GM19328 (cell line): ENCODE data around the gene MYO1A.

Experiments
- ATAC-seq: cut with Tn5 transposase; IDR thresholded peaks from one replicate; pipeline ENCODE4 v1.9.1; 2021; ENCODE audit warnings: mild to moderate bottlenecking, moderate library complexity; ENCODE audit not compliant: unreplicated experiment

MYO1A gene

DNA sequence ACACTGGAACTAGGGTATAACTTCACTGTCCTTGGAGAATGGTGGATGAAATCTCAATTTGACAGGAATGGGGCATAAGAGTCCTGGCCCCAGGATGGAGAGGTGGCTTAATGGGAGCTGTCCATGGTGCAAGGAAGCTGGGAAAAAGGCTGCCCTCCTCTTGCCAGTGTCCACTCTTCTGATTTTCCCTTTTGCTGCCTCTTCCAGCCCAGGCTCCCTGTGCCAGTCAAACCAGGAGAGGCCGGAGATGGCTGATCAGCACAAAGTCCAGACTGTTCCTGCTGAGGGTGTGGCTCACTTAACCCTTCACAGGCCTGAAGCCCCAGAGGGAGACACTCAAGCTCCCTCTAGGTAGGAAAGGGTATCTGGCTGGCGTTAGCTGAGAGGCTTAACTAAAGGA is at the start of gene MYO1A:
TSS of gene MYO1A (minus strand) at position 240 of the 400 bp plus-strand sequence. CDS start 1,806 bp downstream, outside the sequence.
- ATAC-seq = no peak

DNA sequence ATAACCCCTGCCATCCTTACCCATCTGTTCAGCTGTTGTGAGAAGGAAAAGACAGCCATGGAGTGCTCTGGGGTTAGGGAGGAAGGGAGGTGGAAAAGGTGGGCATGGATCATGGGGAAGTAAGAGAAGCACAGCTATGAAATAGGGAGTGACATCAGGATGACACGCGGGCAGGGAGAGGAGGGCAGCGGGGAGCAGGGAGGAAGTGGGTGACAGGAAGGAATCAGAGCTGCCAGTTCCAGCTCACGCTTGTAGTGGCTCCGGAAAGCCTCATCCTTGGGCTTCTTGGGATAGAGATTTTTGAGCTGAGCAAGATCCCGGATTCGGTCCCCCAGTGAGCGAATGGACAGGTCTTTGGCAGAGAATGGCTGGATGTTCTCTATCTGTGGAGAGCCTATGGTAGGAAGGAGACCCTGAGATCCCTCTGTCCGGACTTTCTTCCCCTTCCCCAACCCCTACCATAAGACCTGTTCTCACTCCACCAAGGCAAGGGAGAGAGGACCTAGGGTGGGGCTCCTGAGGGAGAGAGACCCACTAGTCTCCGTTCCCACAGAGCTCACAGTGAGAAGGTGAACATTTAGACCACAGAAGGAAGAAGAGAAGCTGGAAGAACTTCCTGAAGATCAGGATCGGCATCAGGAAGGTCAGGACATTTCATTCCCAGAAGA is 49.3 kb upstream of the MYO1A start:
- no peak for ATAC-seq

DNA sequence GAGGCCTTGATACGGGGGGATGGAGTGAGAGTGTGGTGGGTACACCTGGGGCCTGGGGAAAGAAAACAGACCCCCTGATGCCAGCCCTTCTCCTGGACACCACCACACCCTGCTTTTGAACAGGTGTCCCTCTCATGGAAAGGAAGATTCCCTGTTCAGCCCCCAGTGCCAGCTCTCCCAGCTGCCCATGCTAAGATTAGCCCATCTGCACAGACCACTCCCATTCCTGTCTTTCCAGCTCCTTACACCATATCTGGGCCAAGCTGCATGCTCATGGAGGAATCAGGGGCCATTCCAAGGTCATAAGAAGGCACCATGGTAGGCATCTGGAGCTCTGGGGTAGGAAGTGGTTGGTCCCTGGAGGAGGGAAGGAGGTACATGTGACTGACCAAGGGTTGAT is 48.6 kb upstream of the MYO1A start:
- ATAC-seq = no peak

DNA sequence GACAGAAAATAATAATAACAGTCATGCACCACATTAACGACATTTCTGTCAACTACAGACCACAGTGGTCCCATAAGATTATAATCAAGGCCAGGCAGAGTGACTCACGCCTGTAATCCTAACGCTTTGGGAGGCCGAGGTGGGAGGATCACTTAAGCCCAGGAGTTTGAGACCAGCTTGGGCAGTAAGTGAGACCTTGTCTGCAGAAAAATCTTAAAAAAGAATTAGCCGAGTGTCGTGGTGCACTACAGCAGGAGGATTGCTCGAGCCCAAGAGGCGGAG is 47.6 kb upstream of the MYO1A start:
- no peak for ATAC-seq

DNA sequence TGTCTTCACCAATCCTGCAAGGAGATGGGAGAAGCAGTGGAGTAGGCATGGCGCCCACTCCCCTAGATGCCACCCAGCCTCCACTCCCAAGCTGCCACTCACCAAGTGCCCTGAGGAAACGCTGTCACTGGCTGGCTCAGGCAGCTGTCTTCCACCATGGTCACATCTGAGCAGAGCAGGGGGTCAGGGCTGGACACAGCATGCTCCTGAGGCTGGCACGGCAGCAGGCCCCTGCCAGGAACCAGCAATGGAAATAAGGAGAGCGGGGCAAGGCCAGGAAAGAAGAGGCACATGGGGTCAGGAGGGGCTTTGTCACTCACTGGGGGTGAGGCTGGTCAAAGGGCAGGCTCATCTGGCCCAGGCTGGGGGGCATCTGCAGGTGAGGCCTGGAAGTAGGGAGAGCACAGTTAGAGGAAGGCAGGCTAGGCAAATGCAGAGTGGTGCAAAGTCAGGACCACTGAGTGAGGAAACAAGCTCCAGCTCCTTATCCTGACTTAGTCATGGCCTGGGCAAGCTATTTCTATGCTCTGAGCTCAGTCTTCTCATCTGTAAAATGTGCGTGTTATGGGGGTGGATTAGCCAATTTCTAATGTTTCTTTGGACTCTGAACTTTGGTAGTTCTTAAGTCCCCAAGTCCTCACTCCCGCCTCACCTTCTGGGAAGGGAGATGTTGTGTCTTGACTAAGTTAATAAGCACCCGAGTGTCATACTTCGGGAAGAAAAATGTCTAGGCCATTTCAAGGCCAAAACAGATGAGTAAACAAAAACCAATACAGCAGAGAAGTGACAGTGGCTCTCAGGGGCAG is 47.0 kb upstream of the MYO1A start:
- ATAC-seq = no peak

DNA sequence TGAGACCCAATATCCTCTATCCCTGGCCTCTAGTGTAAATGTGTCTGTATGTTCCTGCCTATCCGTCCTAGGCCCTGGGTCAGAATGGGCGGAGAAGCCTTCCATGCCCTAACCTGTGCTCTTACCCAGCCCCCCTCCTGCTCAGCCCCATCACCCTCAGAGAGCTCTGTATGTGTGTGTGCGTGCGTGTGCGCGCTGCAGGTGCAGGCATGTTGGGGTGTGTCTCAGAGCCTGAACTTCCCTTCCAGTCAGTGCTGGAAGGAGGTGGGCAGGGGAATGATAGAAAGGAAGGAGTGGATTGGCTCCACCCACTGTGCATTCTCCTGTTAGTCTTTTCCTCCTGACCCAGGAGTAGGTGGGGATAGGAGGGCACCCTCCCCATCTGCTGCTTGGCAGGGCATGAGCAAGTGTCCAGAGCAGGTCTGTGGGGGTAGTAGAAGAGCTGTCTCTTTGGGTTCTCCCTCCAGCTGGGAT is 46.2 kb upstream of the MYO1A start:
- ATAC-seq = no peak

DNA sequence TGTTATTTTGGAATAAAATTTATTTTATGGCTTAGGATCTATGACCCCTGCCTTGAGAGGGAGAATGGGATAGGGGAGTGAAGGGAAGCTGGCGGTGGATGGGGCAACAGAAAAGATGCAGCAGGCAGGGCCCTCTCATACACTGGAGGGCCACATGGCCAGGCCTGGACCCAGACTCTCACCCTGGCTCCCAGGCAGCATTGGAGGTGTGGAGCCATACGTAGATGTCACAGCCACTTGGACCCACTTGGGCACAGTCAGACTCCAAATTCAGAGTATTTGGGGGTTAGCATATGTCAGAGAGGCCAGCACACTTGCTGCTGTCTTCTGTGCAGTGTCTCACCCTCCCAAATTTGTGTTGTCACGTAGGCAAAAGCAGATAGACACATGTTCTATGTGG is 45.5 kb upstream of the MYO1A start:
- no peak for ATAC-seq

DNA sequence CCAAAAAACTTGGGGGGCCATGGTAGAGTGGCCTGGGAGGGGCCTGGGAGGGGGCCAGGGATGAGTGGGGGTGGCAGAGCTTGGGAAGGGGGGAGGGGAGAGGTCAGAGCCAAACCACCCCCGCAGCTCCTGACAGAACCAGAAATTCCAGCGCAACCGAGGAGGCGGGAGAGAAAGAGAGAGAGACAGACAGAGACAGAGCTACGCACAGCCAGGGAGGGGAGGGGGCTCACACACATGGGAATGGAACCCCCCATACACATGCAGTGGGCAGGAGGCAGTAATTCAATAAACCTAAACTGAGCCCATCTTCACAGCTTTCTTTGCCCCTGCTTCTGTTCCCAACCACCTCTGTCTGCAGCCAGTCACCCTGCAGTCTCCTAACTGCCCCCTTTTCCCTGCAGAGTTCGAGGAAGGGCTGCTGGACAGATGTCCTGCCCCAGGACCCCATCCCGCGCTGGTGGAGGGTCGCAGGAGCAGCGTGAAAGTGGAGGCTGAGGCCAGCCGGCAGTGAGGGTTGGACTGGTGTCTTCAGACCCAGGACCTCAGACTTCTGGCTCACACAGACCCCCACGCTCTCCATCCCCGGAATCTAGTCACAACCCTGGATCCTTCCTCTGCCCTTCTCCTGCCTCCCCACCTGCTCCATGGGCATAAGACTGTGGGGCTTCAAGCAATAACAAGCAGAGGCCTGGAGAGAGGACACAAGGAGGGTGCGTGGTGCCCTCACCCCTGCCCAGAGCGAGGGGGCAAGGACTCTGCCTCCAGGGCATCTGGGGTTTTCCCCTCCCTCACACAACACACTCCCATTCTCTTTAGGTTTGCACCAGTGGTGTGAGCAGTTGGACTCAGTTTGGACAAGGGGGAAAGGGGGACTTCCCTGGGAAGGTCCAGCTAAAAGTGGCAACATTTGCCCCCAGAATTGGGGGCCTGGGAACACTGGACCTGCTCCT is 44.6 kb upstream of the MYO1A start:
- ATAC-seq = no peak

DNA sequence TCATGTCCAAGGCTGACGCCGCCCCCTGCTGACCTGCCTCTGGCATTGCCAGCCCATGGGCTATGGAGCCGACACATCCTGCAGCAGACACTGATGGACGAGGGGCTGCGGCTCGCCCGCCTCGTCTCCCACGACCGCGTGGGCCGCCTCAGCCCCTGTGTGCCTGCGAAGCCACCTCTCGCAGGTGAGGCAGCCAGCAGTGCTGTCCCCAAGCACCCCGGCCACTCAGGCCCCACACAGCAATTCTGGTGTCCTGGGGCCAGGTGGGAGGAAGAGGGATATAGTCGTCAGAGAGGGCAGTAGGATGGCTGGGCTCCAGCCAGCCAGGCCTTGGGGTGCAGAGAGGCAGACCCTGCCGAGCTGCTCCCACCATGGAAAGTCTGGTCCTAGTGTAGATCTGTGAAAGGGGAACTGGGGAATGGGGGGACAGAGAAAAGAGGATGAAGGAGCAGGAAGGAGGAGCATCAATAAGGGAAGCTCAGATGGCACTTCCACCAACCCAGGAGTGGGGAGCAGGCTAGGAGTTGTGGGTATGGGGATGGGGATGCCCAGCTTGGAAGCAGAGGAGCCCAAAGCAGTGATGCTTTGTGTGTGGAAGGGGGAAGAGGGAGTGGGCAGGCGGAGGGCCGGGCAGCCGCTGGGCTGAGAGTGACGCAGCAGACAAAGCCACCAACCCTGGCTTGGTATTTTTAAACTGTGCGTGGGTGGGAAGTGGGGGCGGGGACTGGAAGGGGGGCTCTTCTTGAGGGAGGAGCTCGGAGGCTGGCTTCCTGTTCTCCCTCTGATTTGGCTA is 43.7 kb upstream of the MYO1A start:
- ATAC-seq = no peak

DNA sequence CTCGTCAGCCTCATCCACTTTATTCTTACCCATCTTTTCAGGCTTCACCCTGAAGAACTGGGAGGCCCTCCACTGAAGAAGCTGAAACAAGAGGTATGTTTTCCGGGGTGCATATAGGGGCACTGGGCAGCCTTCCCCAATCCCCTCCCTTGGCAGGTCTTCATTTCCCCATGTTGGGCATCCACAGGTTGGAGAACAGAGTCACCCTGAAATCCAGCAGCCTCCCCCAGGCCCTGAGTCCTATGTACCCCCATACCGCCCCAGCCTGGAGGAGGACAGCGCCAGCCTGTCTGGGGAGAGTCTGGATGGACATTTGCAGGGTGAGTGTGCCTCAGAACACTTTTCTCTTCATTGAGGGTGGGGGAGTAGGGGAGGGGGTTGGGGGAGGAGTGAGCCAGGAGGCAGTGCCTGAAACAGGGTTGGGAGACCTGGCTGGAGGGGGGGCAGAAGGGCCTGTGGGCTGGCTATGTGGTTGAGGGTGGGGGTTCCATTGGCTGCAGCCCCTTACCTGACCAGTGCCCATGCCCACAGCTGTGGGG is 43.0 kb upstream of the MYO1A start:
- no peak for ATAC-seq

DNA sequence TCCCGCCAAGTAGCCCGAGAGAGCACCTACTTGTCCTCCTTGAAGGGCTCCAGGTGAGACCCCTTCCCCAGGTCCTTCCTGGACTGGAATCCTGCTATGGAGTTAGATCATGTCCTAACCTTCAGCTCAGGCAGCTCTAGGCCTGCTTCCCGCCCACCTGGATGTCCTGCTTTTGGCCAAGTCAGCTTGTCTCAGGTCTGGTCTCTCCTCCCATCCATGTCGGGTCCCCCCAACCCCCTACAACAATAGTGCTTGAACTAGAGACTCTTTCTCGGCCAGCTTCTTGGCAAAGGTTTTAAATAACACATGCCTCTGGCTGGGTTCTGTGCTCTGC is 42.6 kb upstream of the MYO1A start:
- ATAC-seq = no peak

DNA sequence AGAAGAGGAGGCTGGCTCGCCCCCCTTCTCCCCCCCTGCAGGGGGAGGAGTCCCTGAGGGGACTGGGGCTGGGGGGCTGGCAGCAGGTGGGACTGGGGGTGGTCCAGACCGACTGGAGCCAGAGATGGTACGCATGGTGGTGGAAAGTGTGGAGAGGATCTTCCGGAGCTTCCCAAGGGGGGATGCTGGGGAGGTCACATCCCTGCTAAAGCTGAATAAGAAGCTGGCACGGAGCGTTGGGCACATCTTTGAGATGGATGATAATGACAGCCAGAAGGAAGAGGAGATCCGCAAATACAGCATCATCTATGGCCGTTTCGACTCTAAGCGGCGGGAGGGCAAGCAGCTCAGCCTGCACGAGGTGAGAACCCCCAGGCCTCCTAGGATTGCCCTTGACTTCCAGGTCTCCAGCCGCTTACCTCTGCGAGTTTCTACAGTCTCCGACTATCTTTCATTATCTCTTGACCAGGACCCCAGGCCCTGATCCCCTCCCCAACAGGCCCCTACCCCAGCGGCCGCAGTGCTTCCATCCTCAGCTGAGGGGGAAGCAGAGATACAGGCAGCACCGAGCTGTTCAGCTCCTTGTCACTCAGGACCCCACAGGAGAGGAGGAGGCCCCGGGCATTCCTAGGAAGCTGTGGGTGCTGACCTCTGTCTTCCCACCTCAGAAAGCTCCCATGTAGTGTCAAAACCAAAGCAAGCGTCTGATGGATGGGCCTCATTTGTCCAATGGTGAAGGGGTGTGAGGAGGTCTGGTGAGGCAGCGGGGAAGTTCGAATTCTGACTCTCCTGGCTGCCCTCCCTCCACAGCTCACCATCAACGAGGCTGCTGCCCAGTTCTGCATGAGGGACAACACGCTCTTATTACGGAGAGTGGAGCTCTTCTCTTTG is 42.0 kb upstream of the MYO1A start:
- no peak for ATAC-seq

DNA sequence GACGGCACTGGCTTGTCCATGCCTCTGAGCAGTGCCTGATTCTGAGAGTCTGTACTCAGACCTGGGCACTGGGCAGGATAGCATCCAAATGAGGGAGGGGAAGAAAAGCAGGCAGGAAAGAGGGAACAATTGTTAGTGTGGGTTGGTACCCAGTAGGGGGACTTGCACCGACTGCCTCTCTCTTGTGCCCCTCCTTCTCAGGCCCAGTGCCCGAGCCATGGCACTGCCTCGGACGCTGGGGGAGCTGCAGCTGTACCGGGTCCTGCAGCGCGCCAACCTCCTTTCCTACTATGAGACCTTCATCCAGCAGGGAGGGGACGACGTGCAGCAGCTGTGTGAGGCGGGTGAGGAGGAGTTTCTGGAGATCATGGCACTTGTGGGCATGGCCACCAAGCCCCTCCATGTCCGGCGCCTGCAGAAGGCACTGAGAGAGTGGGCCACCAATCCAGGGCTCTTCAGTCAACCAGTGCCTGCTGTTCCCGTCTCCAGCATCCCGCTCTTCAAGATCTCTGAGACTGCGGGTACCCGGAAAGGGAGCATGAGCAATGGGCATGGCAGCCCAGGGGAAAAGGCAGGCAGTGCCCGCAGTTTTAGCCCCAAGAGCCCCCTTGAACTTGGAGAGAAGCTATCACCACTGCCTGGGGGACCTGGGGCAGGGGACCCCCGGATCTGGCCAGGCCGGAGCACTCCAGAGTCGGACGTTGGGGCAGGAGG is 41.2 kb upstream of the MYO1A start:
- ATAC-seq = no peak

DNA sequence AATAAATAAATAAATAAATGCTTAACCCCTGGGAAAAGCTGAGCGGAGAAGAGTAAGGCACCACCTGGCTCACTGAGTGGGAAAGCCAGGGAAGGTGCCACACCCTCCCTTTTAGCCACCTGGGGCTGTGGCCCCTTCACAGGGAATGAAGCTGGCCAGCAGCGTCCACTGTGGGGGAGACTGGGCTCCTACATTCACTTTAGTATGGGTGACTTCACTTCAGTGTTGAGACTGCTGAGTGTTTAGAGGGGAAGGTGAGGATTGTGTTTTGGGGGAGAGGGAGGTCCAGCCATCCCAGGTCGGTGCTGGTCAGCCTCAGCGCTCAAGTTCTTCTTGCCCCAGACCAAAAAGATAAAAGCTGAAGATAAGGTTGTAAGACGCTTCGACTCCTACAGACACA is 40.6 kb upstream of the MYO1A start:
- ATAC-seq = no peak

DNA sequence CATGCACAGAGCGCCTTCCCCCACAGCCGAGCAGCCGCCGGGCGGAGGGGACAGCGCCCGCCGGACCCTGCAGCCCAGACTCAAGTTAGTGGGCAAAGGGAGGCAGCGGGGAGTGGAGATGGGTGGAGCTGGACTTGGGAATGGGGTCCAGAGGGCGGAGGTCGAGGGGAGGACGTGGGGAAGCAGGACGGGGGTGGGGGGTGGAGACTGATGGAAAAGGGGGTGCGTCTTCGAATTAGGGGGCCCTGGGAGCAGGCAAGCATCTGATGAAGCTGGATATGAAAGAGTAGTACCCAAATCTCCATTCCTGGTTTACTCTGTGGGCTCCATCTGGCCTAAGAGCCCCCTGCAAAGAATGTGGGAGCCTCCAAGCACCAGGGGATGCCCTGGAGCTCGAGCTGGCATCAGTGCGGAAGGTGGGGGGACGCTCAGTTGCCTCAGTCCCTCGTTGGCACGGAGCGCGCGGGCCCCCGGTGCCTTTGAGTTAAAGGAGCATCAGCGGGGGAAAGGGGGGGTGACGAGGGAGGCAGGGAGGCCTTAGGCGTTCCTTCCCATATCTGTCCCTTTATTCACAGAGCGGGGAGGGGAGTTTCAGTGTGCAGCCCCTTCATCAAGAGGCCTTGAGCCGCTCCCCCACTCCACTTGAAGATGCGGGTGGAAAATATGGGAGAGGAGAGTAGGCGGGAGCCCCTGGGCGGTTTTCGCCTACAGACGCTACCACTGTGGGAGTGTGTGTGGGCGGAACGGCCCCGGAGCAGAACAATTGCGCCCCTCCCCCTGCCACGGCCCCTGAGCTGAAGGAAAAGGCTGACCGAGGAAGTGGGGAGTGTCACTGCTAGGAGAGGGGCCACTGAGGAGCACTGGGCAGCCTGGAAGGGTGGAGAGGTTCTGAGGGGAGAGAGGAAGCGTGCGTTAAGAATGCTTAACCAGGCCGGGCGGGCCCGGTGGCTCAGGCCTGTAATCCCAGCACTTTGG is 39.6 kb upstream of the MYO1A start:
- no peak for ATAC-seq

DNA sequence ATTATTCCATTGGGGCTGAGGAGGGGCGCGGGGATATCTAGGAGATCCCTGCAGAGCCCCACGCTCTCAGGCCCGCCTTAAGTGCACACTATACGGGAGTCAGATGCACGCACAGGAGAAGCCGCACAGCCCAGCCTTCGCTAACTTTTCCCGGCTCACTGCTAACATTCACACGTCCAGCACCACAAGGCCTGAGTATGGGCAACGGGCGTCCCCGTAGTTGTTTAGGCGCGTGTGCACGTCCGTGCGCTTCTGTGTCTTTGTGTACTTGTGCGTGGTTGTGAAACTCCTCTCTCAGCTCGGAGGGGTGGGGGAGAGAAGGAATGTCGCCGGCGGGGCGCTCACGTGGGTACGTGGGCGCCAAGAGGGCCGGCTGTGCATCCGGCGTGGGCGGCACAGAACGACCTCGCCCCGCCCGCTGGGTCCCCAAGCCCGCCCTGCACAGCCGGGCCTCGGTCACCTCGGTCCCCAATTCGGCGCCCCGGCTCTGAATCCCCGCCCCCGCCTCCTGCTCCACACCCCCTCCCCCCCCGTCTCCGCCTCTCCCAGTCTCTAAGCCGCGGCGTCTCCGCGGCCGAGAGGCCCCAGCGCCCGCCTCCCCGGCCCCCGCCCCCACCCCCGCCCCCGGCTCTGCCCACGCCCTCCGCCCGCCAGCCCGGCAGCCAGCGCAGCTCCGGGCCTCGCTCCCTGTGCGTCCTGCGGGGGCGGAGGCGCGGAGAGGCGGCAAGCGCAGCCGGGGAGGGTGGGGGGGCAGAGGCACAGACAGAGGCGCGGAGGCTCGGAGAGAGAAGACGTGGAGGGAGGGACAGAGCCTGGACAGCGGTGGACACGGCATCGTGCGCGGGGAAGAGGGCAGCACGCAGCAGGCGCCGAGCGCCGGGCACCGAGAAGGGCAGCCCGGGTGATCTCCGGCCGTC is 38.7 kb upstream of the MYO1A start, which contains the start of gene NAB2:
TSS of gene NAB2 (plus strand) at position 761 of the 917 bp plus-strand sequence. CDS start 158 bp downstream, outside the sequence.
- peak; percentile 52 for ATAC-seq
